Panc1 (cell line): ENCODE results near the gene OR2V2. TPM values are rescaled to one million over a fixed set of nuclear protein-coding genes. Genes with fewer than 3 reads are reported as not detected.

Experiments
- ATAC-seq: fragments of 200-7000 bp; cut with Tn5 transposase; 2 replicates; pipeline ENCODE4 v1.9.1; 2020; ENCODE audit warnings: mild to moderate bottlenecking, moderate library complexity
- BruUV-seq: library from RNA; stranded (reverse); fragments of 400-500 nt; replicated peaks from 2 replicates; lab custom pipeline; 2021; lab: Mats Ljungman, UMichigan
- CTCF ChIA-PET: fragments of 300-600 bp; sonication (Branson Sonifier 250); formaldehyde crosslinking; loops from one replicate; lab custom pipeline; 2022; ENCODE audit warnings: antibody characterized with exemption; lab: Charles Lee
- POLR2A ChIA-PET: fragments of 300-600 bp; sonication (Branson Sonifier 250); formaldehyde crosslinking; loops from one replicate; lab custom pipeline; 2022; ENCODE audit warnings: antibody characterized with exemption; lab: Charles Lee
- DNase-seq: peaks from one replicate; pipeline ENCODE4 v3.0.0-alpha.2; 2010; ENCODE audit warnings: low read depth, low spot score
- H3K27ac ChIP-seq: 2 replicates; pipeline ENCODE4 v1.5.1; 2011; ENCODE audit warnings: mild to moderate bottlenecking, low read length, inconsistent platforms
- H3K27me3 ChIP-seq: fragments of 200-500 bp; sonication (Bioruptor generic); 2 replicates; pipeline ENCODE4 v1.6.0; 2014; ENCODE audit warnings: low read length, inconsistent platforms; ENCODE audit not compliant: control insufficient read depth, insufficient read depth
- H3K36me3 ChIP-seq: fragments of 200-500 bp; sonication (Bioruptor generic); 2 replicates; pipeline ENCODE4 v1.5.1; 2014; ENCODE audit warnings: inconsistent platforms, mild to moderate bottlenecking, low read length, moderate library complexity; ENCODE audit not compliant: control insufficient read depth, insufficient read depth
- H3K4me1 ChIP-seq: 2 replicates; pipeline ENCODE4 v1.5.1; 2011; ENCODE audit warnings: inconsistent platforms, mild to moderate bottlenecking, low read length, moderate library complexity; ENCODE audit not compliant: control insufficient read depth, insufficient read depth
- H3K4me3 ChIP-seq, 2 experiments: 2 replicates each; pipeline ENCODE4 v1.5.1; 2011 to 2012; ENCODE audit warnings: low read depth in 2 of 2, low read length in 2 of 2, mild to moderate bottlenecking in 2 of 2, inconsistent platforms in 1 of 2, moderate library complexity in 1 of 2
- H3K9me3 ChIP-seq: fragments of 200-500 bp; sonication (Bioruptor generic); 2 replicates; pipeline ENCODE4 v1.5.1; 2014; ENCODE audit warnings: low read depth, mild to moderate bottlenecking, inconsistent platforms, low read length, moderate library complexity; ENCODE audit not compliant: control insufficient read depth, insufficient read depth
- POLR2AphosphoS5 ChIP-seq: IDR thresholded peaks from 2 replicates; pipeline ENCODE4 v1.6.1; 2012; ENCODE audit warnings: mild to moderate bottlenecking, low read depth, low read length, moderate library complexity
- SIN3A ChIP-seq: IDR thresholded peaks from 2 replicates; pipeline ENCODE4 v1.6.1; 2012; ENCODE audit warnings: low read depth, mild to moderate bottlenecking, low read length, moderate library complexity, borderline replicate concordance; ENCODE audit not compliant: insufficient read depth
- TCF7L2 ChIP-seq: IDR thresholded peaks from 2 replicates; pipeline ENCODE4 v1.6.1; 2011; ENCODE audit warnings: mild to moderate bottlenecking, low read depth, low read length, inconsistent platforms
- in situ Hi-C: cut with HindIII; loops from 2 replicates; pipeline ENCODE4 v1.10.0; 2016; ENCODE audit warnings: low sequenced_read_pairs, low pct_unique_long_range_greater_than_20kb
- intact Hi-C: fragments of 100-400 bp; cut with micrococcal nuclease; formaldehyde crosslinking; loops from one replicate; pipeline ENCODE4 v1.10.0; 2022; ENCODE audit not compliant: unreplicated experiment
- total RNA-seq: library from RNA; stranded (reverse); gene quantifications from one replicate; pipeline ENCODE4 v1.2.1, GENCODE V29; 2021; ENCODE audit not compliant: unreplicated experiment
- TF ChIP-seq, protein P1 (sequence below), 2 experiments: IDR thresholded peaks; 2 replicates each; pipeline ENCODE4 v1.6.1; 2011 to 2012; ENCODE audit warnings: low read depth in 2 of 2, control low read depth in 1 of 2, low read length in 1 of 2, mild to moderate bottlenecking in 1 of 2, moderate library complexity in 1 of 2; ENCODE audit not compliant: insufficient read depth in 1 of 2
- TF ChIP-seq, protein P2 (sequence below): fragments of 450-650 bp; IDR thresholded peaks from 2 replicates; pipeline ENCODE4 v1.5.1; 2017; ENCODE audit warnings: mild to moderate bottlenecking

OR2V2 gene
- total RNA-seq, 1 experiment from 2014 or later = not detected

DNA sequence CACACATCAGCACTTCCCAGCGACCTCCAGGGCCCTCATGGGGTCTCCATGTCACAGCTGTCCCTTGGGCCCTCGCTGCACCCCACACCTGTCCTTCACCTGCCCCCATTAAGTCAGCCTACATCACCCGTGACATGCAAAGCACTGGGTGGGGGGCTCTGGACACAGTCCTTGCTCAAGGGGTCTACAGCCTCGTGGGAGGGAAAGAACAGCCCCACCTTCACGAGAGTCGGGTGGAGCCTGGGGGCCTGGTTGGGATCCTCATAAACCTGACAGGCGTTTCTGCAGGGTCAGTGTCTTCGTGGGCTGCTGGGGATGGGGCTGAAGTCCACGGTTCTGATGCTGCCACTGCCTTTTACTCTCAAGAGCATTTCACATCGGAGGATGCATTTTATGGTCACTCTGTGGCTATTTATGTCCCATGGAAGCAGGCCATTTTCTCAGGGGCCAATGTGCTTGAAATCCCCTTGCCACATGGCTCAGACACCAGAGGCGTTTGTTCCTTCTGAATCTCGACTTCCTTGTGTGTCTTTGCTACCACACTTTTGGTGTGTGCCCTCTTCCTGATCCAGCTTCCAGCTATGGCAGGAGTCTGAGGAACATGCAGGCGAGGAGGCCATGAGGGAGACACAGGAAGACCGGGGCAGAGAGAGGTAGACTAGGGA, 16.4 kb upstream of the OR2V2 start, which contains the start of gene OR2V1:
OR2V1 (minus strand) TSS at position 338 of the 665 bp plus-strand sequence. CDS start 5,865 bp downstream, outside the sequence.
- BruUV-seq = no TSS peak
- ChIA-PET CTCF (no interaction called here), POLR2A (no interaction called here)
- intact Hi-C loops = no loop called here
- Histone ChIP-seq H3K4me3 (no peak within 1 kb of the TSS), H3K27me3 (no peaks in the 10 kb centered on the region), H3K4me1 (peaks cover 9% of the 10 kb centered on the region), H3K27ac (no peak within 1 kb of the TSS), H3K36me3 (no peaks in the 10 kb centered on the region), H3K9me3 (no peaks in the 10 kb centered on the region)
- DNase-seq (no peak), ATAC-seq (no peak)
- in situ Hi-C loops = no loop called here
- TF ChIP-seq POLR2AphosphoS5 (no peak), SIN3A (no peak), TCF7L2 (no peak)
- TF ChIP-seq, protein P1, sequence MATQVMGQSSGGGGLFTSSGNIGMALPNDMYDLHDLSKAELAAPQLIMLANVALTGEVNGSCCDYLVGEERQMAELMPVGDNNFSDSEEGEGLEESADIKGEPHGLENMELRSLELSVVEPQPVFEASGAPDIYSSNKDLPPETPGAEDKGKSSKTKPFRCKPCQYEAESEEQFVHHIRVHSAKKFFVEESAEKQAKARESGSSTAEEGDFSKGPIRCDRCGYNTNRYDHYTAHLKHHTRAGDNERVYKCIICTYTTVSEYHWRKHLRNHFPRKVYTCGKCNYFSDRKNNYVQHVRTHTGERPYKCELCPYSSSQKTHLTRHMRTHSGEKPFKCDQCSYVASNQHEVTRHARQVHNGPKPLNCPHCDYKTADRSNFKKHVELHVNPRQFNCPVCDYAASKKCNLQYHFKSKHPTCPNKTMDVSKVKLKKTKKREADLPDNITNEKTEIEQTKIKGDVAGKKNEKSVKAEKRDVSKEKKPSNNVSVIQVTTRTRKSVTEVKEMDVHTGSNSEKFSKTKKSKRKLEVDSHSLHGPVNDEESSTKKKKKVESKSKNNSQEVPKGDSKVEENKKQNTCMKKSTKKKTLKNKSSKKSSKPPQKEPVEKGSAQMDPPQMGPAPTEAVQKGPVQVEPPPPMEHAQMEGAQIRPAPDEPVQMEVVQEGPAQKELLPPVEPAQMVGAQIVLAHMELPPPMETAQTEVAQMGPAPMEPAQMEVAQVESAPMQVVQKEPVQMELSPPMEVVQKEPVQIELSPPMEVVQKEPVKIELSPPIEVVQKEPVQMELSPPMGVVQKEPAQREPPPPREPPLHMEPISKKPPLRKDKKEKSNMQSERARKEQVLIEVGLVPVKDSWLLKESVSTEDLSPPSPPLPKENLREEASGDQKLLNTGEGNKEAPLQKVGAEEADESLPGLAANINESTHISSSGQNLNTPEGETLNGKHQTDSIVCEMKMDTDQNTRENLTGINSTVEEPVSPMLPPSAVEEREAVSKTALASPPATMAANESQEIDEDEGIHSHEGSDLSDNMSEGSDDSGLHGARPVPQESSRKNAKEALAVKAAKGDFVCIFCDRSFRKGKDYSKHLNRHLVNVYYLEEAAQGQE (IDR thresholded peaks at IDR 0.05; ENCODE audit: insufficient read depth in 1 of 2, low read depth in 2 of 2, low read length in 1 of 2) = no peak
- TF ChIP-seq, protein P2, sequence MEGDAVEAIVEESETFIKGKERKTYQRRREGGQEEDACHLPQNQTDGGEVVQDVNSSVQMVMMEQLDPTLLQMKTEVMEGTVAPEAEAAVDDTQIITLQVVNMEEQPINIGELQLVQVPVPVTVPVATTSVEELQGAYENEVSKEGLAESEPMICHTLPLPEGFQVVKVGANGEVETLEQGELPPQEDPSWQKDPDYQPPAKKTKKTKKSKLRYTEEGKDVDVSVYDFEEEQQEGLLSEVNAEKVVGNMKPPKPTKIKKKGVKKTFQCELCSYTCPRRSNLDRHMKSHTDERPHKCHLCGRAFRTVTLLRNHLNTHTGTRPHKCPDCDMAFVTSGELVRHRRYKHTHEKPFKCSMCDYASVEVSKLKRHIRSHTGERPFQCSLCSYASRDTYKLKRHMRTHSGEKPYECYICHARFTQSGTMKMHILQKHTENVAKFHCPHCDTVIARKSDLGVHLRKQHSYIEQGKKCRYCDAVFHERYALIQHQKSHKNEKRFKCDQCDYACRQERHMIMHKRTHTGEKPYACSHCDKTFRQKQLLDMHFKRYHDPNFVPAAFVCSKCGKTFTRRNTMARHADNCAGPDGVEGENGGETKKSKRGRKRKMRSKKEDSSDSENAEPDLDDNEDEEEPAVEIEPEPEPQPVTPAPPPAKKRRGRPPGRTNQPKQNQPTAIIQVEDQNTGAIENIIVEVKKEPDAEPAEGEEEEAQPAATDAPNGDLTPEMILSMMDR = no peak

DNA sequence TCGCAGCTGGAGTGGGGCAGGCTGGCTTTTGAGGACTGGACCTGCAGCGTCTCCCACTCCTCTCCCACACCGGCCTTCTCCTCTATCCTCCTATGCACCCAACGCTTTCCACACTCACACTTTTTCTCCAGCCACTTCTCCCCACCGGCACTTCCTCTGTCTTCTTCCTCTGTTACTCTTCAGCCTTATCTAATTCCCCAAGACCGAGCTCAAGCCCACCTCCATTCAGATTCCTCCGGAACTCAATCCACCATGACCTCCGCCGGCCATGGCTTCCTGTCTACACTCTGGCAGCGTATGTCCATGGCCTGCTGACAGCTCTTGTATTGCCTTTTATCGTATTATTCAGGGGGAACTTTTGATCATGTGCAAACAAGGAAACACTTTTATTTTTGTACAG, 15.9 kb upstream of the OR2V2 start:
- Histone ChIP-seq H3K4me1 (peaks cover 9% of the 10 kb centered on the region), H3K9me3 (no peaks in the 10 kb centered on the region; the same call in 1 of the 2 replicates), H3K27ac (no peak overlapping the region), H3K27me3 (no peaks in the 10 kb centered on the region), H3K4me3 (no peak overlapping the region), H3K36me3 (no peaks in the 10 kb centered on the region)
- ChIA-PET CTCF (no interaction called here), POLR2A (no interaction called here)
- no peak for DNase-seq
- TF ChIP-seq SIN3A = no peak
- no peak for TF ChIP-seq POLR2AphosphoS5
- TF ChIP-seq, protein P1 (IDR thresholded peaks at IDR 0.05; ENCODE audit: insufficient read depth in 1 of 2, low read depth in 2 of 2, low read length in 1 of 2) = no peak
- TF ChIP-seq, protein P2 = no peak
- TF ChIP-seq TCF7L2 = no peak
- no TSS peak for BruUV-seq
- ATAC-seq = no peak
- intact Hi-C loops (no loop called here), in situ Hi-C loops (no loop called here)
